DMS79 (cell line): ENCODE data around the gene PRR13.

Experiments
- DNase-seq: peaks from one replicate; lab custom pipeline; 2025; lab: John Stamatoyannopoulos, UW

Gene PRR13

DNA sequence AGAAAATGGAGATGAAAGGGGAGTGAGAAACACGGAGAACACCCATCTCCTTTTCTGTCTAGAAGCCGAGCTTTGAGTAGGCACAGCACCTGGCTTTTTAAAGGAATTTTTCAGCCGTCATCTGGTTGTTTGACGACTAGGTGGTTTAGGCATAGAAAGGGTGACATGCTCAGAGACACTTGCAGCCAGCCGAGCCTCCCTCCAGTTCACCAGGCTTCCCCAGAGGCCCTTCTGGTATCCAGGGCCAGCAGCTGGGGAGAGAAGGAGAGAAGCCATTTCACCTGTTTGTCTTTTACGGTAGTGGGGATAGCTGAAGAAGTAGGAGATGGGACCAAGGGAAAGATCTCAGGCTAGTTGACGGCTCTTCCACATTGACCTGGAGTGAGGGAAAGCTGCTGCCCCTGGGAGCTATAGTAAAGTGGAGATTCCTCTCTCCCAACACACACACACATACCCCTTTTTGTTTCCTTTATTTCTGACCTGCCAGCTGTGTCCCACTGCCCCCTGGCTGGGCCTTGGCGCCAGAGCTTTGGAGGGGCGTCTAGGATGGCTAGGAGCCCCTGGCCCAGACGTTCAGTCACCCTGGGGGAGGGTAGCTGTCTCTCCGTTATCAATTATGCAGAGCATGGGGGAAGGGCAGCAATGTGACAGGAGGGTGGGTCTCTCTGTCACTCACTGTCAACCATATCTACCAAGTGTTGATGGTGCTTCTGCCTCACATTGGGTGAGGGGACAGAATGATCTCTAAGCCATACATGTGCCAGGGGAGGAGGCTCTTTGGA, 52.3 kb downstream of the PRR13 start:
- DNase-seq, result no peak
